Kidney (tissue), 14 donors: ENCODE measurements around the gene AP2A1. TPM values are rescaled to one million over a fixed set of nuclear protein-coding genes. Genes with fewer than 3 reads are reported as not detected.

Source experiments
- DNase-seq, 5 donors: peaks; one replicate each; pipeline ENCODE4 v3.0.0-alpha.2; 2013 to 2020
- FAIRE-seq: peaks from 2 replicates; lab custom pipeline; 2012; peaks lifted over from hg19 to GRCh38; lab: Jason Lieb, UNC
- H3K27ac ChIP-seq, 2 donors: one replicate each; pipeline ENCODE4 v1.7.0; 2013; ENCODE audit warnings: low read depth in 2 of 2, low read length in 2 of 2, inconsistent platforms in 1 of 2
- H3K27me3 ChIP-seq: one replicate; pipeline ENCODE4 v1.7.1; 2013; ENCODE audit warnings: low read length, inconsistent platforms; ENCODE audit not compliant: control insufficient read depth, insufficient read depth
- H3K36me3 ChIP-seq, 3 donors: one replicate each; pipeline versions ENCODE4 v1.7.0 to v1.7.1; 2013; ENCODE audit warnings: low read length in 3 of 3, control low read depth in 1 of 3, inconsistent platforms in 1 of 3; ENCODE audit not compliant: insufficient read depth in 3 of 3, control insufficient read depth in 2 of 3
- H3K4me1 ChIP-seq, 3 donors: one replicate each; pipeline versions ENCODE4 v1.7.0 to v1.7.1; 2013; ENCODE audit warnings: low read length in 3 of 3, inconsistent platforms in 1 of 3, low read depth in 1 of 3; ENCODE audit not compliant: control insufficient read depth in 2 of 3, insufficient read depth in 2 of 3
- H3K4me3 ChIP-seq, 3 donors: one replicate each; pipeline versions ENCODE4 v1.7.0 to v1.8.1; 2013; ENCODE audit warnings: low read length in 3 of 3, control low read depth in 1 of 3, inconsistent platforms in 1 of 3
- H3K9ac ChIP-seq, 3 donors: one replicate each; pipeline versions ENCODE4 v1.7.0 to v1.7.1; 2013; ENCODE audit warnings: low read length in 3 of 3, control low read depth in 1 of 3, inconsistent platforms in 1 of 3
- H3K9me3 ChIP-seq, 3 donors: one replicate each; pipeline versions ENCODE4 v1.7.0 to v1.7.1; 2013; ENCODE audit warnings: low read length in 3 of 3, control low read depth in 1 of 3, inconsistent platforms in 1 of 3; ENCODE audit not compliant: control insufficient read depth in 2 of 3, insufficient read depth in 1 of 3
- intact Hi-C: fragments of 100-400 bp; cut with DNase I; formaldehyde crosslinking; loops from one replicate; pipeline ENCODE4 v1.11.1; 2022
- polyA plus RNA-seq: library from polyadenylated mRNA; stranded (reverse); fragments of 350-450 nt; fragmentation: Illumina TruSeq; extraction: RNeasy Lipid Tissue Mini Kit (QIAGEN cat#74804); gene quantifications from one replicate; pipeline ENCODE4 v1.2.3, GENCODE V29; 2014; ENCODE audit warnings: low read depth, low replicate concordance; ENCODE audit not compliant: insufficient read depth
- total RNA-seq: library from RNA; stranded (reverse); fragmentation: NEBNext Ultra II Directional; extraction: Animal tissue kit (Norgen Biotek cat#: 25700); gene quantifications from one replicate; pipeline ENCODE4 v1.2.1, GENCODE V29; 2021
- TF ChIP-seq, protein P1 (sequence below): IDR thresholded peaks from 3 replicates; pipeline ENCODE4 v1.5.1; 2012; ENCODE audit warnings: mild to moderate bottlenecking, moderate library complexity, borderline replicate concordance; ENCODE audit not compliant: insufficient read depth; ENCODE audit errors: extremely low read depth
- donor health status: control.
- donor health status: control.
- donor health status: control.
- donor health status: control.
- donor health status: control.
- donor health status: DM: yes; HTN: yes; CAD: no.
- donor health status: Normal renal cell carcinoma (clear cell type).

The AP2A1 gene
- total and polyA plus RNA-seq, 2 donors from 2014 or later = 32.0 to 70.0 TPM

- H3K27ac ChIP-seq = no peak overlapping the region
- H3K9me3 ChIP-seq = no peaks in the 10 kb centered on the region
- FAIRE-seq (no peak), DNase-seq (no peak)
- H3K4me1 ChIP-seq = no peaks in the 10 kb centered on the region
- intact Hi-C loops = no loop called here
- TF ChIP-seq, protein P1, sequence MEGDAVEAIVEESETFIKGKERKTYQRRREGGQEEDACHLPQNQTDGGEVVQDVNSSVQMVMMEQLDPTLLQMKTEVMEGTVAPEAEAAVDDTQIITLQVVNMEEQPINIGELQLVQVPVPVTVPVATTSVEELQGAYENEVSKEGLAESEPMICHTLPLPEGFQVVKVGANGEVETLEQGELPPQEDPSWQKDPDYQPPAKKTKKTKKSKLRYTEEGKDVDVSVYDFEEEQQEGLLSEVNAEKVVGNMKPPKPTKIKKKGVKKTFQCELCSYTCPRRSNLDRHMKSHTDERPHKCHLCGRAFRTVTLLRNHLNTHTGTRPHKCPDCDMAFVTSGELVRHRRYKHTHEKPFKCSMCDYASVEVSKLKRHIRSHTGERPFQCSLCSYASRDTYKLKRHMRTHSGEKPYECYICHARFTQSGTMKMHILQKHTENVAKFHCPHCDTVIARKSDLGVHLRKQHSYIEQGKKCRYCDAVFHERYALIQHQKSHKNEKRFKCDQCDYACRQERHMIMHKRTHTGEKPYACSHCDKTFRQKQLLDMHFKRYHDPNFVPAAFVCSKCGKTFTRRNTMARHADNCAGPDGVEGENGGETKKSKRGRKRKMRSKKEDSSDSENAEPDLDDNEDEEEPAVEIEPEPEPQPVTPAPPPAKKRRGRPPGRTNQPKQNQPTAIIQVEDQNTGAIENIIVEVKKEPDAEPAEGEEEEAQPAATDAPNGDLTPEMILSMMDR = no peak
- H3K27me3 ChIP-seq = no peaks in the 10 kb centered on the region
- H3K9ac ChIP-seq = no peak overlapping the region
- H3K4me3 ChIP-seq = no peak overlapping the region
- peaks cover 2 to 19% (median 12%) of the 10 kb centered on the region in 3 donors for H3K36me3 ChIP-seq
These were observed 72.2 kb downstream of the AP2A1 start for GRCh38 chr19:49838885-49839588.

GRCh38 chr19:49839713-49840112 is 72.9 kb downstream of the AP2A1 start:
- FAIRE-seq (no peak), DNase-seq (no peak)
- TF ChIP-seq, protein P1 = no peak
- Histone ChIP-seq H3K9me3 (no peaks in the 10 kb centered on the region), H3K9ac (no peak overlapping the region), H3K4me3 (no peak overlapping the region), H3K36me3 (peaks cover 2 to 13% (median 10%) of the 10 kb centered on the region in 3 donors), H3K27me3 (no peaks in the 10 kb centered on the region), H3K27ac (no peak overlapping the region), H3K4me1 (no peaks in the 10 kb centered on the region)
- intact Hi-C loops = no loop called here

- no peak overlapping the region for H3K27ac ChIP-seq
- intact Hi-C loops = no loop called here
These were observed 73.5 kb downstream of the AP2A1 start for GRCh38 chr19:49840321-49840720.

More at GRCh38 chr19:49840321-49840720, 73.5 kb downstream of the AP2A1 start:
- no peak for FAIRE-seq
- no peak overlapping the region for H3K9ac ChIP-seq
- no peak overlapping the region for H3K4me3 ChIP-seq
- peaks cover 2 to 9% (median 8%) of the 10 kb centered on the region in 3 donors for H3K36me3 ChIP-seq
- no peaks in the 10 kb centered on the region for H3K27me3 ChIP-seq
- DNase-seq = no peak
- H3K4me1 ChIP-seq = no peaks in the 10 kb centered on the region
- no peaks in the 10 kb centered on the region for H3K9me3 ChIP-seq
- TF ChIP-seq, protein P1 = no peak
